Activated gamma-delta T cell treated with anti-CD3 and anti-CD28 coated beads, Interleukin-2, amount 50 U/mL, for 16 hours (primary cell): ENCODE measurements around the gene PRICKLE3.
"Not testable (repeated sequence)": the region's sequence is repeated elsewhere in the genome, so short reads cannot be mapped to it uniquely, and the experiment has no call there.

ENCODE experiments used
- DNase-seq: peaks from one replicate; pipeline ENCODE4 v3.0.0-alpha.2; 2020; ENCODE audit warnings: low read depth

PRICKLE3 gene

DNA sequence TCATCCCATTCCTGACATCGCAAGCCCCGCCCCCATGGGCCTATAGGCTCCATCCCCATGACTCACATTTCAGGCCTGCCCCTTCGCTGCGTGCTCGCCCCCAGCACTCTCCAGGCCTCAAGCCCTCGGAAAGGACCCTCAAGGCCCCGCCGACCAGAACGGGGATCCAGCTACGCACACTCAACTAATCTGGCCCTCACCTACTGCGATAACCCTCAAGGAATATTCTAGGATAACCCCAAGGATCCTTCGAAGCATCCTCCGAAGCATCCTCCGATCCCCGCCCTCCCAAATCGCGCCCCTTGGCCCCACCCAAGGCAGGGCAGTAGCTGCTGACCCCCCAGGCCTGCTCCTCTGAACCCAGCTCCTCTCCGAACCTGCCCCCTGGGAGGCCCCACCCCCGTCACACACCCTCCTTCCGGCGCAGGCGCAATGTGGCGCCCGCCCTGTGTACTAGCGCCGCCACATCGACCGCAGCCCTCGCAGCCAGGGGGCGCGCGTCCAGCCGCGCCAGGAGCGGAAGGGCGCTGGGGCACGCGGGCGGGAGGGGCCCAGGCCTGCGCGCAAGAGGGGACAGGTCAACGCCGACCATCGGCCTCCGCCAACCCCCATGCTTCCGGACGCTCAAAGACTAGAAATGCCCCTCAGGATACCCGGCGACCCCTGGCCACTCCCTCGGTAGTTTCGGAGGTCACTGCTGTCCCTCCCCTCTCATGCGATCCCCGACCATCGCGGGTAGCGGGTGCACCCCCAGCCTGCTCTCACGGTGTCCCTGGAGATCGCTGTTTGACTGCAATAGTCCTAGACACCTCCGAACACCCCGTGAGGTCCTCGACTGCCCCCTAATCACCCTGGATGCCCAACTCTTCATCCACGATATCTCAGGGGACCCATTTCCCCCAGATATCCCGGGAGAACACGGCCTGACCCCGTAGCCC is 30.0 kb downstream of the PRICKLE3 start:
- peak; percentile 72 for DNase-seq

DNA sequence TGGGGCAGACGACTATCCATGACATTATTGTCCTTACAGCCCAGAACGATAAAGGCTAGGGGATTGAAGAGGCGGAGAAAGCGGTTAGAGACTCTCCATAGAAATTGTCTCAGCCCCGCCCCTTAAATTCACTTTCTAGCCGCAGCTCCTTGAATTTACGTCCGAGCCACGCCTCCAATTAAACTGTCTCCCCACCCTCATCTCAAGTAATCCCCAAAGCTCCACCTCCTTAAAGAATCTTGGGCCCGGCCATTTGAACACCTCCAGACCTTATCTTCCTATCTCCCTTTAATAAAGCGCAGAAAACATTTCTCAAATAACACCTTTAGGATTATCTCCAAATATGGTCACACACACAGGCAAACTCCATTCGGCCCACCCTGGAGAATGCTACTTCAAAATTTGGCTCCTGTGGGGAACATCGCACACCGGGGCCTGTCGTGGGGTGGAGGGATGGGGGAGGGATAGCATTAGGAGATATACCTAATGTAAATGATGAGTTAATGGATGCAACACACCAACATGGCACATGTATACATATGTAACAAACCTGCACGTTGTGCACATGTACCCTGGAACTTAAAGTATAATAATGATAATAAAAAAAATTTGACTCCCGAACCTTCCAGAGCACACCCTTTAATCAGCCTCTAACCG is 30.8 kb downstream of the PRICKLE3 start:
- DNase-seq: no peak

DNA sequence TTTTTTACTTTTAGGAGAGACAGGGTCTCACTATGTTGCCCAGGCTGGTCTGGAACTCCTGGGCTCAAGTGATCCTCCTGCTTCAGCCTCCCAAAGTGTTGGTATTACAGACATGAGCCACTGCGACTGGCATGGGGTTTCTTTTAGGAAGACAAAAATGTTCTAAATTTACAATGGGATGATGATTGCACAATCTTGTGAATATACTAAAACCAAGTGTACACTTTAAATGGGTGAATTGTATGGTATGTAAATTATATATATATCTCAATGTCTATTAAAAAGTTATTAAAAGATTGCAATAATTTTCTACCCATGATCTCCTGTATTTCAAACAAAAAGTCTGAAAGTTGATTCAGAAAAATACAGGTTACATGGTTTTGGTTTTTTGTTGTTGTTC is 32.7 kb downstream of the PRICKLE3 start:
- no peak for DNase-seq

DNA sequence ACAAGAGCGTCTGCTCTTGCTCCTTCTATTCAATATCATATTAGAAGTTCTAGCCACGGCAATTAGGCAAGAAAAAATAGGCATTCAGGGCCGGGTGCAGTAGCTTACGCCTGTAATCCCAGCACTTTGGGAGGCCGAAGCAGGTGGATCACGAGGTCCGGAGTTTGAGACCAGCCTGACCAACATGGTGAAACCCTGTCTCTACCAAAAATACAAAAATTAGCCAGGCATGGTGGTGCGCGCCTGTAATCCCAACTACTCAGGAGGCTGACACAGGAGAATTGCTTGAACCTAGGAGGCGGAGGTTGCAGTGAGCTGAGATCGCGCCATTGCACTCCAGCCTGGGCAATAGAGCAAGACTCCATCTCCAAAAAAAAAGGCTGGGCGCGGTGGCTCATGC is 36.9 kb downstream of the PRICKLE3 start:
- not testable (repeated sequence) for DNase-seq

DNA sequence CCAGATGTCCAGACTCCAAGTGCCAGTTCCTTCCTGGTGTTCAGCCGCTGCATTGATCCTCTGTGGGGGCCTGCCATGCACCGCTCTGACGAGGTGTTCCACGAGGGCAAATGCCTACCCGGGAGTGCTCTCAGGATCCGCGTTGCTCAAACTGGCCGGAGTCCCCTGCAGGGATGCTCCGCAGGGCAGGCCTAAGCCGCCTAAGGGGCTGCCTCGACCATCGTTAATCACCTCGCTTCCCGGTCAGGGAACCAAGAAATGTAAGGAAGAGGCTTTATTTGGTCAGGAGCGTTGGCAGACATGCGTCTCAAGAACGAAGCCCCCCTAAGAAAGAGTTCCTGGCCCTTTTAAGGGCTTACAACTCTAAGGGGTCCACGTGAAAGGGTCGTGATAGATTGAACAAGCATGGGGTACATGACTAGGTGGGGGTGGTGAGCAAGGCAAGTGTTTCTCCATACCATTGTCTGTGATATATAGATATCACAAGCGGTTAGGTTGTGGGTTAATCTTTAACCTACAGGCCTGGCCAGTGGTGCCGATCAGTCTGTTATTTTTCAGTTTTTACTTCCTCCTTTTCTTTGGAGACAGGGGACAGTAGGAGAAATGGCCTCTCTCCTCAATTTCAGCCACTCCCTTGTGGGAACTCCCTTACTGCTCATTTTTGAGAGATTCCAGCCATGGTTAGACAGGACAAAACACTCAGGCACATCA is 37.6 kb downstream of the PRICKLE3 start:
- DNase-seq: not testable (repeated sequence)

DNA sequence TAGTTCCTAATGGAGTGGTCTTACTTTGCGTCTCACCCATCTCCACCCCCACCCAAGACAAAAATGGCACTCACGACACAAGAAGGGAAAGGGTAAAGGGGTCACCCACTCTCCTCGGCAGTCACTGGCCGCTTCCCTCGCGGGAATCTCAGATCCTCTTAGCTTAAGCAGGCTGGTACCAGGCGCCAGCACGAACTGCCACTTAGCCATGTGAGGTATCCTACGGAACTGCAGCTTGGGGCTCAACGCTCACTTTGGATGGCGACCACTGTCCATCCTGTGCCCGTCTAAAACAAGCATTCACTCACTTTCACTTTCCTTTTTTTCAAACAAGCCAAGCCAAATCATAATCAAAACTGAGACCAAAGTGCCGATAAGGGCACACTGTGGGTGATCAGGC is 38.2 kb downstream of the PRICKLE3 start:
- no peak for DNase-seq

DNA sequence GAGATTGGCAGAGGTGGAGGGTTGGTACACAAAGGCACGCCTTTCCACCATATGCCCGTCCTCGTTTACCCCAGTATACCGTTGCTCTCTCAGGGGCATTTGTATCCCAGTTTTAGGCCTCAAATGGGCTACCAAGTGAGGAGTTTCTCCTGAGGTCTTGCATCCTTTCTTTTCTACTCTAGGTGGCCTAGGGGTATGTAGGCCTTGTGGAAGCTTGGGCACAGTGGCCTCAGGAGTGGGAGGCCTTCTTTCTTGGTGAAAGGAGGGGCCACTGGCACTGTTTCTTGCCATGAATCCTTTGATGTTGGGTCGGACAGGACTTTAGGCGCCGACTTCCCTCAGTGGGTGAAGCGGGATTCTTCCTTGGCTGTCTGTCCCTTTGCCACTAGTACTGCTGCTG is 38.9 kb downstream of the PRICKLE3 start:
- no peak for DNase-seq

DNA sequence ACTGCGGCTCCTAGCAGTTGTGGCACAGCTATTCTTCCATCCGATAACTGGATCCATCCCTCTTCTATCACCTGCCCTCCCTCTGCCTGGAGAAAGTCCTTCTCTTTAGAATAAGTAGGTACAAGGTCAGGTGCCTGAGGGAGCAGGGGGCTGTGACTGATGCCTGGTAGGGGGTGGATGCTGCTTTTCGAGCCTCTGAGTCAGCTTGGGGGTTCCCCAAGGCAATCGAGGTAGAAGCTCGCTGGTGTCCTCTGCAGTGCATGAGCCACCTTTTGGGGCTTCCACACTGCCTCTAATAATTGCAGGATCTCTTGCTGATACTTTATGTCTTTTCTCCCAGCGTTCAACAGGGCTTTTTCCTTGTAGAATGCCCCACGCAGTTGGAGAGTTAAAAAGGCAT is 43.0 kb downstream of the PRICKLE3 start:
- not testable (repeated sequence) for DNase-seq

DNA sequence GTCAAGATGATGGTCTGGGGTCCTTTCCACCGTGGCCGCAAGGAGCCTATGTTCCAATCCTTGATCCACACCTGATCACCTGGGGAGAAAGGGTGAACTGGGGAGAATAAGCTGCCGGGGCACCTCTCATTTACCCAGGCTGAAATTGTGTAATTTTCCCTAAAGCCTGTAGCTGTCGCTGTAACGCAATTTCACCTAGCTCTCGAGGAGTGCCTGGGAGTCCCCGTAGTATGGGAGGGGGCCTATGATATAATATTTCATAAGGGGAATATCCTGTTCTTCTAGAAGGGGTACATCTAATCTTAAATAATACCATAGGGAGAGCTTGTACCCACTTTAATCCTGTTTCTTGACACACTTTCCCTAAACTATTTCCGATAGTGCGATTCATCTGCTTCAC is 43.9 kb downstream of the PRICKLE3 start:
- not testable (repeated sequence) for DNase-seq

DNA sequence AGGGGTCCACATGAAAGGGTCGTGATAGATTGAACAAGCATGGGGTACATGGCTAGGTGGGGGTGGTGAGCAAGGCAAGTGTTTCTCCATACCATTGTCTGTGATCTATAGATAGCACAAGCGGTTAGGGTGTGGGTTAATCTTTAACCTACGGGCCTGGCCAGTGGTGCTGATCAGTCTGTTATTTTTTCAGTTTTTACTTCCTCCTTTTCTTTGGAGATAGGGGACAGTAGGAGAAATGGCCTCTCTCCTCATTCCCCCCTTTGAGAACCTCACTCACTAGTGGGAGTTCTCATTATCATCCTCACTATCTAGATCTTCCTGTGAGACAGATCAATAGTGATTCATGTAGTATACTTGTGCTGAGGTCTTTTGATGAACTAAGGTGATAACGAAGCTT is 46.5 kb downstream of the PRICKLE3 start:
- DNase-seq: no peak

DNA sequence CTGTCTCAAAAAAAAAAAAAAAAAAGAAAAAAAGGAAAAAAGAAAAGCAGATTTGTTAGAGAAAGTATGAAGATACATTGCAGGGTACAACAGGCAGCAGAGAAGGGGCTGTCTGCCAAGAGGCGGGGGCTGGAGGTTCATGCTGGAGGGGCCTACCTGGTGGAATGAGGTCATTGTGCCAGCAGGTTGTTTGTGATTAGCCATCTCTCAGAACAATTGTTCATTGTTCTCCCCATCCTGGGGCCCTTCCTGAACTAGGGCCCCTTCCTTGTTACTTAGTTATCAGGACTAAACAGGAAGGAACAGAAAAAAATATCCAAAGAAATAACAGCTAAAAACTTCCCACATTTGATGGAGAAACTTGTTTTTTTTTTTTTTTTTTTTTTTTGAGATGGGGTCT is 48.7 kb downstream of the PRICKLE3 start:
- no peak for DNase-seq

DNA sequence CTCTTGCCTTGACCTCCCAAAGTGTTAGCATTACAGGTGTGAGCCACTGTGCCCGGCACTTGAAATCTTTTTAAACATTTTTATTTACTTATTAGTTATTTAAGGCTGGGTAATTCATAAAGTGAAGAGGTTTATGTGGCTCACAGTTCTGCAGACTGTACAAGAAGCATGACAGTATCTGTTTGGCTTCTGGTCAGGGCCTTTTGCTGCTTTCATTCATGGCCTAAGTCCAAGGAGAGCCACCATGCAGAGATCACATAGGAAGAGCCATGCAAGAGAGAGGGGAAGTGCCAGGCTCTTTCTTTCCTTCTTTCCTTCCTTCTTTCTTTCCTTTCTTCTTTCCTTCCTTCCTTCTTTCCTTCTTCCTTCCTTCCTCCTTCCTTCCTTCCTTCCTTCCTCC is 52.4 kb downstream of the PRICKLE3 start:
- no peak for DNase-seq

DNA sequence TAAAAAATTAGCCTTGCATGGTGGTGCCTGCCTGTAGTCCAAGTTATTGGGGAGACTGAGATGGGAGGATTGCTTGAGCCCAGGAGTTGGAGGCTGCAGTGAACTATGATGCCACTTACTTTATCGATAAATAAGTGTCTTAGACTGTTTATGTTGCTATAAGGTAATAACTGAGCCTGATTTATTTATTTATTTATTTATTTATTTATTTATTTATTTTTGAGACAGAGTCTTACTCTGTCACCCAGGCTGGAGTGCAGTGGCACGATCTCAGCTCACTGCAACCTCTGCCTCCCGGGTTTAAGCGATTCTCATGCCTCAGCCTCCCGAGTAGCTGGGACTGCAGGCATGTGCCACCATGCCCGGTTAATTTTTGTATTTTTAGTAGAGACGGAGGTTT is 53.9 kb downstream of the PRICKLE3 start:
- not testable (repeated sequence) for DNase-seq

DNA sequence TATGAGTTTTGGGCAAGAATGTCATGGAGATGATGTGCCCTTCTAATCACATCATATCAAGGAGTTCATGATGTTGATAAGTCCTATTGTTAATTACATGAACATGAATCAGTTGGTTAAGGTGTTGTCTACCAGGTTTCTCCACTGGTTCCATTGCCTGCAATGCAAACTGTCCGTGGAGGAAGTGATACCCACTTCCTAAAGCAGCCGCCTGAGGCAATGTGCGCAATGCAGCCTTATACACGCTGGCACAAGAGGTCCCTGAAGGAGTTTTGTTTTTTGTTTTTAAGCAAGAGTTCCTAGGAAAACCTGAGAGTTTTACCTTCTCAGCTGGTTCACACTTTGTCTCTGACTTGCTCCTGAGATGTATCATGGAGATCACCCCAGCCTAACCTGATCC is 56.7 kb downstream of the PRICKLE3 start:
- no peak for DNase-seq

DNA sequence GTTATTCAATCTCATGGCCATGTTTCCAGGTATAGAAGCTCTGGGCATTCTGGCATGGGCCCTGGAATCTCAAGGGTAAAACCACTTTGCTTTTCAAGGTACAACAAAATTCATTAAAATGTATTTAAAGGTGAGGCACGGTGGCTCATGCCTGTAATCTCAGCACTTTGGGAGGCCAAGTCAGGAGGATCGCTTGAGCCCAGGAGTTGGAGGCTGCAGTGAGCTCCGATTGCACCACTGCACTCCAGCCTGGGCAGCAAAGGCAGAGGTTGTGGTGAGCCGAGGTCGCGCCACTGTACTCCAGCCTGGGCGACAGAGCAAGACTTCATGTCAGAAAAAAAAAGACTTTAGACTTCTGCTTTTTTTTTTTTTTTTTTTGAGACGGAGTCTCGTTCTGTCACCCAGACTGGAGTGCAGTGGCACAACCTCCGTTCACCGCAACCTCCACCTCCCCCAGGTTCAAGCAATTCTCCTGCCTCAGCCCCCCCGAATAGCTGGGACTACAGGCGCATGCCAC is 58.4 kb downstream of the PRICKLE3 start:
- DNase-seq: not testable (repeated sequence)
